Astrocyte (in vitro differentiated cells and primary cell): ENCODE data around the gene ZC3H13. TPM values are rescaled to one million over a fixed set of nuclear protein-coding genes. Genes with fewer than 3 reads are reported as not detected.

Experiments
- DNase-seq: peaks from one replicate; pipeline ENCODE4 v3.0.0-alpha.2; 2010; ENCODE audit warnings: low read depth
- FAIRE-seq: peaks from 2 replicates; lab custom pipeline; 2011; peaks lifted over from hg19 to GRCh38; lab: Jason Lieb, UNC
- H2AFZ ChIP-seq: 2 replicates; pipeline ENCODE4 v1.6.0; 2012; ENCODE audit warnings: low read depth, low read length, inconsistent platforms
- H3K27ac ChIP-seq: 2 replicates; pipeline ENCODE4 v1.5.1; 2011; ENCODE audit warnings: low read depth, low read length, inconsistent platforms
- H3K27me3 ChIP-seq: 2 replicates; pipeline ENCODE4 v1.6.0; 2011; ENCODE audit warnings: low read length, inconsistent platforms; ENCODE audit not compliant: insufficient read depth
- H3K36me3 ChIP-seq: 2 replicates; pipeline ENCODE4 v1.5.1; 2011; ENCODE audit warnings: low read length, inconsistent platforms; ENCODE audit not compliant: insufficient read depth
- H3K4me1 ChIP-seq: 2 replicates; pipeline ENCODE4 v1.5.1; 2011; ENCODE audit warnings: low read length, inconsistent platforms; ENCODE audit not compliant: insufficient read depth
- H3K4me2 ChIP-seq: 2 replicates; pipeline ENCODE4 v1.6.0; 2012; ENCODE audit warnings: low read length, inconsistent platforms
- H3K4me3 ChIP-seq: 2 replicates; pipeline ENCODE4 v1.5.1; 2011; ENCODE audit warnings: low read depth, mild to moderate bottlenecking, low read length, inconsistent platforms; ENCODE audit not compliant: insufficient read depth
- H3K79me2 ChIP-seq: 2 replicates; pipeline ENCODE4 v1.6.0; 2012; ENCODE audit warnings: mild to moderate bottlenecking, low read length, inconsistent platforms; ENCODE audit not compliant: insufficient read depth
- H3K9ac ChIP-seq: 2 replicates; pipeline ENCODE4 v1.6.0; 2012; ENCODE audit warnings: mild to moderate bottlenecking, low read length, inconsistent platforms
- H3K9me3 ChIP-seq: 2 replicates; pipeline ENCODE4 v1.5.1; 2012; ENCODE audit warnings: low read depth, mild to moderate bottlenecking, low read length, inconsistent platforms; ENCODE audit not compliant: insufficient read depth
- H4K20me1 ChIP-seq: 2 replicates; pipeline ENCODE4 v1.6.0; 2012; ENCODE audit warnings: low read length, inconsistent platforms; ENCODE audit not compliant: insufficient read depth
- H3K27ac Mint-ChIP-seq: one replicate; pipeline ENCODE4 v1.8.0; 2021; ENCODE audit warnings: mild to moderate bottlenecking, mixed read lengths; ENCODE audit not compliant: unreplicated experiment
- H3K27me3 Mint-ChIP-seq: one replicate; pipeline ENCODE4 v1.8.0; 2021; ENCODE audit warnings: low read depth, mixed read lengths; ENCODE audit not compliant: unreplicated experiment
- H3K36me3 Mint-ChIP-seq: one replicate; pipeline ENCODE4 v1.8.0; 2021; ENCODE audit warnings: low read depth, mixed read lengths; ENCODE audit not compliant: unreplicated experiment
- H3K4me1 Mint-ChIP-seq: one replicate; pipeline ENCODE4 v1.8.0; 2021; ENCODE audit warnings: low read depth, mixed read lengths; ENCODE audit not compliant: unreplicated experiment
- H3K4me3 Mint-ChIP-seq: one replicate; pipeline ENCODE4 v1.8.0; 2021; ENCODE audit warnings: mild to moderate bottlenecking, moderate library complexity, mixed read lengths; ENCODE audit not compliant: unreplicated experiment
- H3K9me3 Mint-ChIP-seq: one replicate; pipeline ENCODE4 v1.8.0; 2021; ENCODE audit warnings: mild to moderate bottlenecking, mixed read lengths; ENCODE audit not compliant: unreplicated experiment
- CTCF ChIP-seq: IDR thresholded peaks from 2 replicates; pipeline ENCODE4 v1.5.1; 2011; ENCODE audit warnings: low read depth, mild to moderate bottlenecking, inconsistent platforms, low read length, moderate library complexity; ENCODE audit not compliant: insufficient read depth
- EZH2 ChIP-seq: IDR thresholded peaks from 2 replicates; pipeline ENCODE4 v1.6.1; 2012; ENCODE audit warnings: mild to moderate bottlenecking, low read length, inconsistent platforms; ENCODE audit not compliant: insufficient read depth
- total RNA-seq: library from RNA; stranded (reverse); gene quantifications from 2 replicates; pipeline ENCODE4 v1.2.1, GENCODE V29; 2021

ZC3H13 gene
- total RNA-seq, 1 donor from 2014 or later, result 39.6 TPM

GRCh38 chr13:46088821-46089562 lies 36.4 kb upstream of the ZC3H13 start:
- no peaks in the 10 kb centered on the region for H3K27me3 Mint-ChIP-seq

GRCh38 chr13:46087481-46087880 lies 34.9 kb upstream of the ZC3H13 start:
- Mint-ChIP-seq H3K9me3 (no peaks in the 10 kb centered on the region), H3K4me1 (no peaks in the 10 kb centered on the region), H3K36me3 (no peaks in the 10 kb centered on the region), H3K27me3 (no peaks in the 10 kb centered on the region), H3K27ac (no peak overlapping the region), H3K4me3 (no peak overlapping the region)
- no peaks in the 10 kb centered on the region for H3K79me2 ChIP-seq
- H3K27ac ChIP-seq, result no peak overlapping the region
- no peak overlapping the region for H3K9ac ChIP-seq
- H3K4me1 ChIP-seq, result no peaks in the 10 kb centered on the region
- DNase-seq (no peak), FAIRE-seq (no peak)
- no peaks in the 10 kb centered on the region for H3K36me3 ChIP-seq
- no peaks in the 10 kb centered on the region for H3K9me3 ChIP-seq
- TF ChIP-seq CTCF (no peak), EZH2 (no peak)
- H3K4me3 ChIP-seq, result no peak overlapping the region
- no peaks in the 10 kb centered on the region for H4K20me1 ChIP-seq
- no peak overlapping the region for H2AFZ ChIP-seq
- H3K27me3 ChIP-seq, result peaks cover 1% of the 10 kb centered on the region
- H3K4me2 ChIP-seq, result no peak overlapping the region

More at GRCh38 chr13:46088821-46089562, 36.4 kb upstream of the ZC3H13 start:
- Histone ChIP-seq H3K36me3 (no peaks in the 10 kb centered on the region), H3K27ac (no peak overlapping the region), H3K4me1 (no peaks in the 10 kb centered on the region), H3K4me2 (no peak overlapping the region), H3K9ac (no peak overlapping the region), H3K9me3 (no peaks in the 10 kb centered on the region), H3K79me2 (no peaks in the 10 kb centered on the region), H3K4me3 (no peak overlapping the region), H4K20me1 (no peaks in the 10 kb centered on the region), H2AFZ (no peak overlapping the region), H3K27me3 (peaks cover 4% of the 10 kb centered on the region)
- no peaks in the 10 kb centered on the region for H3K36me3 Mint-ChIP-seq
- H3K4me1 Mint-ChIP-seq, result no peaks in the 10 kb centered on the region
- DNase-seq (no peak), FAIRE-seq (no peak)
- no peak overlapping the region for H3K27ac Mint-ChIP-seq
- no peaks in the 10 kb centered on the region for H3K9me3 Mint-ChIP-seq
- TF ChIP-seq CTCF (no peak), EZH2 (no peak)
- H3K4me3 Mint-ChIP-seq, result no peak overlapping the region

- Histone ChIP-seq H3K9me3 (no peaks in the 10 kb centered on the region), H2AFZ (no peak overlapping the region), H3K9ac (no peak overlapping the region), H3K4me2 (no peak overlapping the region), H3K4me1 (no peaks in the 10 kb centered on the region), H4K20me1 (no peaks in the 10 kb centered on the region), H3K27ac (no peak overlapping the region), H3K36me3 (no peaks in the 10 kb centered on the region), H3K79me2 (no peaks in the 10 kb centered on the region), H3K27me3 (no peaks in the 10 kb centered on the region), H3K4me3 (no peak overlapping the region)
- H3K4me1 Mint-ChIP-seq, result no peaks in the 10 kb centered on the region
- H3K9me3 Mint-ChIP-seq, result no peaks in the 10 kb centered on the region
- TF ChIP-seq CTCF, result no peak
- TF ChIP-seq EZH2, result no peak
- no peak overlapping the region for H3K27ac Mint-ChIP-seq
- no peak for FAIRE-seq
- no peak for DNase-seq
- H3K4me3 Mint-ChIP-seq, result no peak overlapping the region
- no peaks in the 10 kb centered on the region for H3K27me3 Mint-ChIP-seq
- H3K36me3 Mint-ChIP-seq, result no peaks in the 10 kb centered on the region
Measured at GRCh38 chr13:46086985-46087384, 34.4 kb upstream of the ZC3H13 start.
